K562 (cell line): ENCODE measurements around the gene FRAT1. TPM values are rescaled to one million over a fixed set of nuclear protein-coding genes. Genes with fewer than 3 reads are reported as not detected.

Experiments
- CEBPG ChIP-seq, 3 experiments: fragments of 200-800 bp in 1 of 3; sonication (Bioruptor generic) in 1 of 3; sonication (generic) in 1 of 3; formaldehyde crosslinking in 1 of 3; IDR thresholded peaks in 2 of 3; conservative IDR thresholded peaks in 1 of 3; 2 replicates each; pipeline versions ENCODE4 v1.6.1 to v1.8.0; 2016 to 2022; ENCODE audit warnings: missing compliant biosample characterization in 2 of 3, missing genetic modification characterization in 2 of 3, mild to moderate bottlenecking in 1 of 3, missing genetic modification reagents in 1 of 3
- ELF1 ChIP-seq: fragments of 200-800 bp; sonication (Bioruptor generic); IDR thresholded peaks from 2 replicates; pipeline ENCODE4 v1.6.1; 2016; ENCODE audit warnings: missing genetic modification characterization, missing compliant biosample characterization
- FOXJ2 ChIP-seq: fragments of 200-800 bp; sonication (Bioruptor generic); IDR thresholded peaks from 2 replicates; pipeline ENCODE4 v1.6.1; 2016; ENCODE audit warnings: missing genetic modification characterization, missing compliant biosample characterization
- HDAC1 ChIP-seq, 2 experiments: fragments of 450-650 bp; IDR thresholded peaks; 2 replicates each; pipeline ENCODE4 v1.6.1; 2016 to 2017; ENCODE audit warnings: inconsistent platforms in 1 of 2, mild to moderate bottlenecking in 1 of 2, moderate library complexity in 1 of 2
- LEF1 ChIP-seq: fragments of 450-650 bp; IDR thresholded peaks from 2 replicates; pipeline ENCODE4 v1.6.1; 2016; ENCODE audit warnings: mild to moderate bottlenecking
- NCOA4 ChIP-seq: fragments of 450-650 bp; IDR thresholded peaks from 2 replicates; pipeline ENCODE4 v1.6.1; 2018; ENCODE audit warnings: mild to moderate bottlenecking; ENCODE audit not compliant: partially characterized antibody
- NR2C1 ChIP-seq, 2 experiments: fragments of 450-650 bp; IDR thresholded peaks; 2 replicates each; pipeline ENCODE4 v1.6.1; 2017; ENCODE audit warnings: mild to moderate bottlenecking in 2 of 2, antibody characterized with exemption in 1 of 2, inconsistent platforms in 1 of 2, missing compliant biosample characterization in 1 of 2, missing genetic modification characterization in 1 of 2
- PHF8 ChIP-seq: fragments of 200-600 bp; sonication (generic); IDR thresholded peaks from 2 replicates; pipeline ENCODE4 v1.6.1; 2012; ENCODE audit warnings: mixed run types, mild to moderate bottlenecking, inconsistent platforms, low read length, moderate library complexity, borderline replicate concordance
- POLR3G ChIP-seq: IDR thresholded peaks from 2 replicates; pipeline ENCODE4 v1.6.1; 2011; ENCODE audit not compliant: insufficient read length, insufficient replicate concordance; ENCODE audit errors: extremely low read depth
- PREB ChIP-seq: sonication (generic); formaldehyde crosslinking; IDR thresholded peaks from 2 replicates; pipeline ENCODE4 v1.8.1; 2023; ENCODE audit warnings: mild to moderate bottlenecking, missing genetic modification reagents
- RBM39 ChIP-seq: fragments of 200-400 bp; formaldehyde crosslinking; optimal IDR thresholded peaks from 2 replicates; pipeline ENCODE3; 2018; ENCODE audit warnings: low read depth, low read length
- RERE ChIP-seq: sonication (generic); formaldehyde crosslinking; IDR thresholded peaks from 2 replicates; pipeline ENCODE4 v1.8.0; 2023; ENCODE audit warnings: missing genetic modification reagents, mild to moderate bottlenecking, borderline replicate concordance
- SIRT6 ChIP-seq: IDR thresholded peaks from one replicate; pipeline ENCODE4 v1.6.1; 2012; ENCODE audit warnings: low read depth, mild to moderate bottlenecking, control low read depth, inconsistent platforms, low read length, moderate library complexity
- TSC22D4 ChIP-seq: fragments of 450-650 bp; IDR thresholded peaks from 2 replicates; pipeline ENCODE4 v1.6.1; 2016; ENCODE audit warnings: missing genetic modification characterization, missing biosample characterization, control low read depth
- XRCC5 ChIP-seq: fragments of 200-400 bp; formaldehyde crosslinking; IDR thresholded peaks from 2 replicates; pipeline ENCODE4 v1.6.1; 2017; ENCODE audit warnings: low read depth, mild to moderate bottlenecking, low read length
- ZBTB17 ChIP-seq: fragments of 450-650 bp; formaldehyde crosslinking; IDR thresholded peaks from 2 replicates; pipeline ENCODE4 v1.4.0; 2020; ENCODE audit warnings: mild to moderate bottlenecking
- ZKSCAN8 ChIP-seq: fragments of 200-800 bp; sonication (Bioruptor generic); IDR thresholded peaks from 2 replicates; pipeline ENCODE4 v1.6.1; 2016; ENCODE audit warnings: missing genetic modification characterization, missing compliant biosample characterization
- ZNF124 ChIP-seq: sonication (generic); formaldehyde crosslinking; IDR thresholded peaks from 2 replicates; pipeline ENCODE4 v1.8.1; 2022; ENCODE audit warnings: missing genetic modification reagents
- ZNF212 ChIP-seq: fragments of 450-650 bp; formaldehyde crosslinking; IDR thresholded peaks from 2 replicates; pipeline ENCODE4 v1.4.0; 2020; ENCODE audit warnings: mild to moderate bottlenecking
- ZNF589 ChIP-seq: fragments of 200-800 bp; sonication (Bioruptor generic); IDR thresholded peaks from 2 replicates; pipeline ENCODE4 v1.6.1; 2016; ENCODE audit warnings: low read depth, missing genetic modification characterization, missing compliant biosample characterization
- ZNF699 ChIP-seq: fragments of 250-450 bp; sonication (Bioruptor Pico); IDR thresholded peaks from 2 replicates; pipeline ENCODE4 v1.8.0; 2021; ENCODE audit warnings: mild to moderate bottlenecking, moderate library complexity; ENCODE audit not compliant: insufficient replicate concordance
- polyA plus RNA-seq, 8 experiments: library from polyadenylated mRNA; depleted of rRNA in 4 of 8; stranded (reverse) in 5 of 8; unstranded in 3 of 8; fragments of >200 nt; fragmentation: Nextera tagmentation in 2 of 8; fragmentation: Illumina TruSeq in 1 of 8; extraction: Ambion mirVana in 2 of 8; extraction: Trizol in 1 of 8; gene quantifications; 2 replicates each; pipeline versions ENCODE4 v1.2.1 to v1.2.3, GENCODE V29; 2011 to 2014; ENCODE audit warnings: inconsistent platforms in 1 of 8, missing spikeins in 1 of 8
- total RNA-seq, 7 experiments: library from RNA; depleted of rRNA in 6 of 7; stranded (reverse); fragments of >200 nt in 6 of 7; fragmentation: Illumina TruSeq in 2 of 7; extraction: Trizol in 2 of 7; gene quantifications; 2 replicates each; pipeline versions ENCODE4 v1.2.1 to v1.2.3, GENCODE V29; 2011 to 2021; ENCODE audit warnings: low replicate concordance in 1 of 7

FRAT1 gene
- total and polyA plus RNA-seq, 9 of the 15 experiments (the other 6 are each of a cell fraction or from before 2014, with no cell fraction given): 0.11 to 4.6 (median 1.4) TPM

- TF ChIP-seq TSC22D4 (tag): no peak
- TF ChIP-seq ZNF699 (CRISPR knock-in tag): no peak
- TF ChIP-seq FOXJ2 (tag): 0 out of 2 replicates have a peak, but pooled peaks have one; percentile 59
- no peak for TF ChIP-seq NCOA4
- peak; percentile 70 for TF ChIP-seq ELF1 (tag)
- no peak for TF ChIP-seq ZKSCAN8 (CRISPR knock-in tag)
- no peak for TF ChIP-seq CEBPG (CRISPR knock-in tag; IDR thresholded peaks at IDR 0.05)
- no peak for TF ChIP-seq CEBPG (tag; conservative IDR thresholded peaks at IDR 0.05 in 1 of 2, IDR thresholded peaks at IDR 0.05 in 1 of 2)
- no peak for TF ChIP-seq ZNF124 (CRISPR knock-in tag)
- TF ChIP-seq PREB (CRISPR knock-in tag): no peak
- no peak for TF ChIP-seq XRCC5
- no peak for TF ChIP-seq ZNF212 (CRISPR knock-in tag)
- TF ChIP-seq LEF1: no peak
- peak in 1 of 2 experiments; percentile 60; a peak in 2 of 4 replicates for TF ChIP-seq HDAC1 (IDR thresholded peaks at IDR 0.05)
- no peak for TF ChIP-seq RBM39
- TF ChIP-seq NR2C1 (IDR thresholded peaks at IDR 0.05): no peak
- no peak for TF ChIP-seq NR2C1 (tag; IDR thresholded peaks at IDR 0.05)
- peak; percentile 90 for TF ChIP-seq ZBTB17 (CRISPR knock-in tag)
- TF ChIP-seq PHF8: peak; percentile 78; the same call in 1 of the 2 replicates
- no peak for TF ChIP-seq SIRT6
- TF ChIP-seq ZNF589 (CRISPR knock-in tag): no peak
- TF ChIP-seq RERE (CRISPR knock-in tag): no peak
- no peak for TF ChIP-seq POLR3G
These were observed at the start of gene FRAT1 (continued) for GRCh38 chr10:97318772-97319651.
